Testis (tissue), 2 donors: ENCODE measurements around the gene KRT13.

Source experiments
- CTCF ChIP-seq, 3 experiments: fragments of 450-650 bp in 2 of 3; fragments of 200-600 bp in 1 of 3; sonication (generic) in 1 of 3; IDR thresholded peaks; one replicate each; pipeline ENCODE4 v1.5.1; 2016 to 2019; ENCODE audit warnings: antibody characterized with exemption in 3 of 3, mild to moderate bottlenecking in 2 of 3, moderate library complexity in 1 of 3
- POLR2A ChIP-seq: fragments of 450-650 bp; IDR thresholded peaks from one replicate; pipeline ENCODE4 v1.6.1; 2017; ENCODE audit warnings: antibody characterized with exemption, mild to moderate bottlenecking, moderate library complexity

GRCh38 chr17:41464682-41465081 lies 40.7 kb downstream of the KRT13 start:
- TF ChIP-seq POLR2A (no peak), CTCF (IDR thresholded peaks at IDR 0.05) (no peak)
